Measurements from ENCODE around the gene RTTN. TPM values are rescaled to one million over a fixed set of nuclear protein-coding genes. Genes with fewer than 3 reads are reported as not detected.
"Not testable (repeated sequence)": the region's sequence is repeated elsewhere in the genome, so short reads cannot be mapped to it uniquely, and the experiment has no call there.

The RTTN gene
- total RNA-seq, 2 donors from 2014 or later = 27.6 to 31.4 TPM

- ATAC-seq (replicated peaks in 1 of 2) (no peak), DNase-seq (no peak)
- Mint-ChIP-seq H3K4me1 (ENCODE audit: low read depth) (peaks cover 6% of the 10 kb centered on the region), H3K27me3 (ENCODE audit: low read depth) (no peaks in the 10 kb centered on the region), H3K9me3 (no peaks in the 10 kb centered on the region), H3K36me3 (ENCODE audit: insufficient read depth in 2 of 2) (peaks cover 4 to 9% of the 10 kb centered on the region in 2 donors), H3K27ac (no peak overlapping the region), H3K4me3 (no peak overlapping the region)
Observed at GRCh38 chr18:70132999-70133398, 72.5 kb downstream of the RTTN start.

GRCh38 chr18:70128271-70128670 lies 77.2 kb downstream of the RTTN start:
- Mint-ChIP-seq H3K4me3 (no peak overlapping the region), H3K4me1 (ENCODE audit: low read depth) (peaks cover 6% of the 10 kb centered on the region), H3K9me3 (no peaks in the 10 kb centered on the region), H3K36me3 (ENCODE audit: insufficient read depth in 2 of 2) (peaks cover 3 to 13% of the 10 kb centered on the region in 2 donors), H3K27me3 (ENCODE audit: low read depth) (no peaks in the 10 kb centered on the region), H3K27ac (no peak overlapping the region)
- ATAC-seq (replicated peaks in 1 of 2) (no peak), DNase-seq (no peak)

- no peak overlapping the region for H3K4me3 Mint-ChIP-seq
Observed at GRCh38 chr18:70127359-70127758, 78.1 kb downstream of the RTTN start.

GRCh38 chr18:70126832-70127231 lies 78.7 kb downstream of the RTTN start:
- no peak overlapping the region for H3K27ac Mint-ChIP-seq
- no peaks in the 10 kb centered on the region for H3K27me3 Mint-ChIP-seq (ENCODE audit: low read depth)
- ATAC-seq (replicated peaks in 1 of 2) (no peak), DNase-seq (no peak)
- H3K4me3 Mint-ChIP-seq = no peak overlapping the region
- H3K9me3 Mint-ChIP-seq = no peaks in the 10 kb centered on the region
- H3K4me1 Mint-ChIP-seq (ENCODE audit: low read depth) = peaks cover 7% of the 10 kb centered on the region
- peaks cover 3 to 13% of the 10 kb centered on the region in 2 donors for H3K36me3 Mint-ChIP-seq (ENCODE audit: insufficient read depth in 2 of 2)

More at GRCh38 chr18:70127359-70127758, 78.1 kb downstream of the RTTN start:
- DNase-seq (no peak), ATAC-seq (replicated peaks in 1 of 2) (no peak)
- Mint-ChIP-seq H3K9me3 (no peaks in the 10 kb centered on the region), H3K27me3 (ENCODE audit: low read depth) (no peaks in the 10 kb centered on the region), H3K36me3 (ENCODE audit: insufficient read depth in 2 of 2) (peaks cover 3 to 13% of the 10 kb centered on the region in 2 donors), H3K27ac (no peak overlapping the region), H3K4me1 (ENCODE audit: low read depth) (peaks cover 6% of the 10 kb centered on the region)

GRCh38 chr18:70124139-70124538 lies 81.3 kb downstream of the RTTN start:
- peak overlapping the region; percentile 34 for H3K27ac Mint-ChIP-seq
- ATAC-seq (replicated peaks in 1 of 2) (no peak), DNase-seq (no peak)
- H3K9me3 Mint-ChIP-seq = no peaks in the 10 kb centered on the region
- peaks cover 0 to 12% of the 10 kb centered on the region in 2 donors for H3K36me3 Mint-ChIP-seq (ENCODE audit: insufficient read depth in 2 of 2)
- no peaks in the 10 kb centered on the region for H3K27me3 Mint-ChIP-seq (ENCODE audit: low read depth)
- peaks cover 4% of the 10 kb centered on the region for H3K4me1 Mint-ChIP-seq (ENCODE audit: low read depth)
- H3K4me3 Mint-ChIP-seq = no peak overlapping the region

GRCh38 chr18:70121842-70122241 lies 83.6 kb downstream of the RTTN start:
- Mint-ChIP-seq H3K4me1 (ENCODE audit: low read depth) (peaks cover 4% of the 10 kb centered on the region), H3K27ac (no peak overlapping the region)

GRCh38 chr18:70116949-70117348 lies 88.5 kb downstream of the RTTN start:
- H3K27me3 Mint-ChIP-seq (ENCODE audit: low read depth) = no peaks in the 10 kb centered on the region
- H3K27ac Mint-ChIP-seq = no peak overlapping the region
- H3K4me1 Mint-ChIP-seq (ENCODE audit: low read depth) = peaks cover 4% of the 10 kb centered on the region
- ATAC-seq (replicated peaks in 1 of 2) = no peak
- H3K9me3 Mint-ChIP-seq = peaks cover 0 to 5% of the 10 kb centered on the region in 2 donors
- no peak overlapping the region for H3K4me3 Mint-ChIP-seq
- H3K36me3 Mint-ChIP-seq (ENCODE audit: insufficient read depth in 2 of 2) = peaks cover 13 to 15% of the 10 kb centered on the region in 2 donors
- DNase-seq = no peak

More at GRCh38 chr18:70121842-70122241, 83.6 kb downstream of the RTTN start:
- H3K9me3 Mint-ChIP-seq = peaks cover 0 to 5% of the 10 kb centered on the region in 2 donors
- no peaks in the 10 kb centered on the region for H3K27me3 Mint-ChIP-seq (ENCODE audit: low read depth)
- H3K36me3 Mint-ChIP-seq (ENCODE audit: insufficient read depth in 2 of 2) = peaks cover 6 to 18% of the 10 kb centered on the region in 2 donors
- no peak for DNase-seq
- no peak overlapping the region for H3K4me3 Mint-ChIP-seq
- no peak for ATAC-seq (replicated peaks in 1 of 2)

GRCh38 chr18:70113511-70113910 lies 92.0 kb downstream of the RTTN start:
- ATAC-seq (replicated peaks in 1 of 2) (no peak), DNase-seq (no peak)
- H3K4me3 Mint-ChIP-seq = no peak overlapping the region
- peaks cover 13 to 17% of the 10 kb centered on the region in 2 donors for H3K36me3 Mint-ChIP-seq (ENCODE audit: insufficient read depth in 2 of 2)
- H3K27me3 Mint-ChIP-seq (ENCODE audit: low read depth) = no peaks in the 10 kb centered on the region
- no peak overlapping the region for H3K27ac Mint-ChIP-seq
- no peaks in the 10 kb centered on the region for H3K4me1 Mint-ChIP-seq (ENCODE audit: low read depth)
- peaks cover 0 to 5% of the 10 kb centered on the region in 2 donors for H3K9me3 Mint-ChIP-seq

GRCh38 chr18:70110678-70111077 lies 94.8 kb downstream of the RTTN start:
- Mint-ChIP-seq H3K27me3 (ENCODE audit: low read depth) (no peaks in the 10 kb centered on the region), H3K36me3 (ENCODE audit: insufficient read depth in 2 of 2) (peaks cover 13 to 20% of the 10 kb centered on the region in 2 donors), H3K27ac (no peak overlapping the region), H3K9me3 (no peaks in the 10 kb centered on the region), H3K4me3 (no peak overlapping the region), H3K4me1 (ENCODE audit: low read depth) (no peaks in the 10 kb centered on the region)
- ATAC-seq (replicated peaks in 1 of 2) = no peak
- no peak for DNase-seq

GRCh38 chr18:70107091-70107490 lies 98.4 kb downstream of the RTTN start:
- peaks cover 16 to 32% of the 10 kb centered on the region in 2 donors for H3K36me3 Mint-ChIP-seq (ENCODE audit: insufficient read depth in 2 of 2)
- no peak overlapping the region for H3K4me3 Mint-ChIP-seq
- DNase-seq (no peak), ATAC-seq (replicated peaks in 1 of 2) (no peak)
- no peak overlapping the region for H3K27ac Mint-ChIP-seq
- H3K4me1 Mint-ChIP-seq (ENCODE audit: low read depth) = no peaks in the 10 kb centered on the region
- H3K9me3 Mint-ChIP-seq = peaks cover 0 to 1% of the 10 kb centered on the region in 2 donors
- H3K27me3 Mint-ChIP-seq (ENCODE audit: low read depth) = no peaks in the 10 kb centered on the region

GRCh38 chr18:70102854-70103253 lies 102.6 kb downstream of the RTTN start:
- H3K27me3 Mint-ChIP-seq (ENCODE audit: low read depth); H3K4me1 Mint-ChIP-seq (ENCODE audit: low read depth); H3K4me3 Mint-ChIP-seq; H3K27ac Mint-ChIP-seq; ATAC-seq (replicated peaks in 1 of 2); DNase-seq: not testable (repeated sequence)
- Mint-ChIP-seq H3K9me3 (peaks cover 6 to 11% of the 10 kb centered on the region in 2 donors), H3K36me3 (ENCODE audit: insufficient read depth in 2 of 2) (peaks cover 16 to 40% of the 10 kb centered on the region in 2 donors)

- Mint-ChIP-seq H3K27me3 (ENCODE audit: low read depth) (no peaks in the 10 kb centered on the region), H3K4me1 (ENCODE audit: low read depth) (no peaks in the 10 kb centered on the region), H3K4me3 (no peak overlapping the region), H3K27ac (peak overlapping the region; percentile 68), H3K9me3 (peaks cover 0 to 2% of the 10 kb centered on the region in 2 donors), H3K36me3 (ENCODE audit: insufficient read depth in 2 of 2) (peaks cover 3 to 10% of the 10 kb centered on the region in 2 donors)
- DNase-seq = no peak
- ATAC-seq (replicated peaks in 1 of 2) = no peak
Observed at GRCh38 chr18:70089858-70090257, 115.6 kb downstream of the RTTN start.

GRCh38 chr18:70086085-70086484 lies 119.4 kb downstream of the RTTN start:
- H3K9me3 Mint-ChIP-seq = no peaks in the 10 kb centered on the region
- H3K27ac Mint-ChIP-seq = no peak overlapping the region
- no peak overlapping the region for H3K4me3 Mint-ChIP-seq
- H3K4me1 Mint-ChIP-seq (ENCODE audit: low read depth) = no peaks in the 10 kb centered on the region
- H3K27me3 Mint-ChIP-seq (ENCODE audit: low read depth) = no peaks in the 10 kb centered on the region
- H3K36me3 Mint-ChIP-seq (ENCODE audit: insufficient read depth in 2 of 2) = peaks cover 5 to 10% of the 10 kb centered on the region in 2 donors
- ATAC-seq (replicated peaks in 1 of 2) = no peak
- DNase-seq = no peak

- Mint-ChIP-seq H3K27ac (no peak overlapping the region), H3K4me3 (no peak overlapping the region), H3K9me3 (no peaks in the 10 kb centered on the region), H3K36me3 (ENCODE audit: insufficient read depth in 2 of 2) (peaks cover 5 to 10% of the 10 kb centered on the region in 2 donors), H3K4me1 (ENCODE audit: low read depth) (no peaks in the 10 kb centered on the region), H3K27me3 (ENCODE audit: low read depth) (no peaks in the 10 kb centered on the region)
- DNase-seq (no peak), ATAC-seq (replicated peaks in 1 of 2) (no peak)
Observed at GRCh38 chr18:70085641-70086040, 119.8 kb downstream of the RTTN start.

All from activated T-cell treated with anti-CD3 and anti-CD28 coated beads, Interleukin-2, amount 50 U/mL, for 72 hours (primary cell).